Ovary (tissue), 9 donors: ENCODE results near the gene CCNK. TPM values are rescaled to one million over a fixed set of nuclear protein-coding genes. Genes with fewer than 3 reads are reported as not detected.
A peak's percentile ranks its signal among the peaks of the same experiment; 100 is the strongest.

Source experiments
- DNase-seq, 5 donors: peaks; one replicate each; pipeline ENCODE4 v3.0.0-alpha.2; 2019 to 2020
- H3K27ac ChIP-seq, 2 donors: fragments of 200-600 bp; one replicate each; pipeline versions ENCODE4 v1.5.1 to v1.8.0; 2019 to 2022
- H3K27me3 ChIP-seq: fragments of 200-600 bp; one replicate; pipeline ENCODE4 v1.8.0; 2022
- H3K36me3 ChIP-seq: fragments of 200-600 bp; sonication (generic); one replicate; pipeline ENCODE4 v1.5.1; 2019
- H3K4me1 ChIP-seq: one replicate; pipeline ENCODE4 v1.8.1; 2013; ENCODE audit warnings: mild to moderate bottlenecking, moderate library complexity; ENCODE audit not compliant: insufficient read depth
- H3K4me3 ChIP-seq: fragments of 200-600 bp; sonication (generic); one replicate; pipeline ENCODE4 v1.5.1; 2017
- H3K9me3 ChIP-seq, 2 donors: fragments of 200-600 bp in 1 of 2; sonication (generic) in 1 of 2; one replicate each; pipeline versions ENCODE4 v1.5.1 to v1.8.1; 2013 to 2019; ENCODE audit warnings: mild to moderate bottlenecking in 1 of 2, moderate library complexity in 1 of 2
- CTCF ChIP-seq, 3 donors: fragments of 450-650 bp in 2 of 3; fragments of 200-600 bp in 1 of 3; IDR thresholded peaks; one replicate each; pipeline versions ENCODE4 v1.5.1 to v1.8.0; 2016 to 2022; ENCODE audit warnings: antibody characterized with exemption in 3 of 3, mild to moderate bottlenecking in 1 of 3
- EP300 ChIP-seq: sonication (generic); formaldehyde crosslinking; IDR thresholded peaks from one replicate; pipeline ENCODE4 v1.6.1; 2017; ENCODE audit warnings: antibody characterized with exemption
- POLR2A ChIP-seq: fragments of 450-650 bp; IDR thresholded peaks from one replicate; pipeline ENCODE4 v1.6.1; 2017; ENCODE audit warnings: antibody characterized with exemption, mild to moderate bottlenecking, moderate library complexity
- WGBS, 3 donors: extraction: QIAGEN DNeasy Blood & Tissue Kit in 1 of 3; methylation state at CpG; one replicate each; pipeline versions ENCODE4 v1.1.5 to v1.1.7; 2013 to 2017; 5-methylcytosine and 5-hydroxymethylcytosine counted together
- intact Hi-C, 4 donors: fragments of 100-400 bp; cut with DNase I; formaldehyde crosslinking; loops; one replicate each; pipeline versions ENCODE4 v1.11.0 to v1.15.1; 2022 to 2023
- polyA plus RNA-seq, 2 donors: library from polyadenylated mRNA; stranded (reverse); fragments of 200-250 nt in 1 of 2; fragments of 350-450 nt in 1 of 2; fragmentation: Illumina TruSeq in 1 of 2; extraction: RNeasy Lipid Tissue Mini Kit (QIAGEN cat#74804) in 1 of 2; gene quantifications; one replicate each; pipeline ENCODE4 v1.2.3, GENCODE V29; 2013 to 2014
- total RNA-seq, 7 donors: library from RNA; depleted of rRNA in 2 of 7; stranded (reverse); fragments of >200 nt in 2 of 7; fragmentation: NEBNext Ultra II Directional in 3 of 7; extraction: Animal tissue kit (Norgen Biotek cat#: 25700) in 3 of 7; gene quantifications; one replicate each; pipeline versions ENCODE4 v1.1.0 to v1.2.4, GENCODE V29; 2016 to 2023
- donor health status: DM: no; HTN: no; CAD: no; lungs with moderate emphysema.
- donor health status: DM: no; HTN: no; CAD: no.
- donor health status: Bipolar disorder and iron deficiency.
- donor health status: DM: yes; HTN: yes; CAD: no.
- donor health status: DM: no; HTN: no; CAD: no.
- donor health status: DM: yes; HTN: yes; CAD: no.

The CCNK gene
- total and polyA plus RNA-seq, 9 donors: 17.3 to 60.0 (median 46.8) TPM

GRCh38 chr14:99519347-99519881 lies 38.2 kb downstream of the CCNK start:
- no peaks in the 10 kb centered on the region for H3K27me3 ChIP-seq
- peak in 1 of 5 donors; percentile 16 for DNase-seq
- WGBS, 3 donors: 89 to 96% (median 91%) methylated on average over 8 of the region's 8 CpGs
- H3K4me3 ChIP-seq: no peak overlapping the region
- H3K4me1 ChIP-seq: peaks cover 20% of the 10 kb centered on the region
- H3K27ac ChIP-seq: no peak overlapping the region
- TF ChIP-seq CTCF (IDR thresholded peaks at IDR 0.05) (no peak), EP300 (no peak), POLR2A (no peak)
- no peaks in the 10 kb centered on the region for H3K9me3 ChIP-seq
- intact Hi-C loops: loop anchor here (2.0 to 10.0 kb wide), 3 partner anchors 109 to 368 kb away; no protein-coding TSS in a partner anchor
- no peaks in the 10 kb centered on the region for H3K36me3 ChIP-seq

- intact Hi-C loops: loop anchor here (2.0 to 10.0 kb wide), 4 partner anchors 87 to 367 kb away; no protein-coding TSS in a partner anchor
- DNase-seq: peak in 3 of 5 donors; percentile 8 to 37 (median 28)
- Histone ChIP-seq H3K4me1 (peaks cover 20% of the 10 kb centered on the region), H3K36me3 (no peaks in the 10 kb centered on the region), H3K27me3 (no peaks in the 10 kb centered on the region), H3K27ac (no peak overlapping the region), H3K9me3 (no peaks in the 10 kb centered on the region), H3K4me3 (no peak overlapping the region)
- WGBS, 3 donors: 66 to 67% (median 67%) methylated on average over 6 of the region's 6 CpGs
- TF ChIP-seq EP300 (no peak), CTCF (IDR thresholded peaks at IDR 0.05) (no peak), POLR2A (no peak)
Measured at GRCh38 chr14:99519931-99520421, 38.8 kb downstream of the CCNK start.

- H3K36me3 ChIP-seq: no peaks in the 10 kb centered on the region
- H3K27me3 ChIP-seq: no peaks in the 10 kb centered on the region
- H3K9me3 ChIP-seq: no peaks in the 10 kb centered on the region
- H3K4me3 ChIP-seq: no peak overlapping the region
- H3K4me1 ChIP-seq: peaks cover 20% of the 10 kb centered on the region
- 78 to 95% (median 88%) methylated on average over 11 of the region's 11 CpGs for WGBS, 3 donors
- DNase-seq: peak in 4 of 5 donors; percentile 10 to 39 (median 27)
- intact Hi-C loops: loop anchor here in 2 of 4 donors (5.0 to 10.0 kb wide), 2 partner anchors 87 to 364 kb away; no protein-coding TSS in a partner anchor
- TF ChIP-seq EP300: no peak
- TF ChIP-seq POLR2A: no peak
- no peak for TF ChIP-seq CTCF (IDR thresholded peaks at IDR 0.05)
- no peak overlapping the region for H3K27ac ChIP-seq
Measured at GRCh38 chr14:99520571-99521081, 39.4 kb downstream of the CCNK start.

- H3K4me1 ChIP-seq: peaks cover 20% of the 10 kb centered on the region
- peak in 3 of 5 donors; percentile 16 to 33 (median 22) for DNase-seq
Measured at GRCh38 chr14:99521176-99522024, 40.2 kb downstream of the CCNK start.

More at GRCh38 chr14:99521176-99522024, 40.2 kb downstream of the CCNK start:
- Histone ChIP-seq H3K36me3 (no peaks in the 10 kb centered on the region), H3K4me3 (no peak overlapping the region), H3K9me3 (no peaks in the 10 kb centered on the region), H3K27ac (no peak overlapping the region), H3K27me3 (no peaks in the 10 kb centered on the region)
- intact Hi-C loops: loop anchor here in 2 of 4 donors (5.0 to 10.0 kb wide), 2 partner anchors 86 to 363 kb away; no protein-coding TSS in a partner anchor
- WGBS, 3 donors: 91 to 95% (median 91%) methylated on average over 23 to 25 of the region's 25 CpGs
- no peak for TF ChIP-seq CTCF (IDR thresholded peaks at IDR 0.05)
- TF ChIP-seq EP300: no peak
- TF ChIP-seq POLR2A: no peak
